Transverse colon (tissue), 4 donors: Measurements from ENCODE around the gene CORO2B. TPM values are rescaled to one million over a fixed set of nuclear protein-coding genes. Genes with fewer than 3 reads are reported as not detected.

Experiments used
- DNase-seq: peaks from one replicate; pipeline ENCODE4 v3.0.0-alpha.2; 2019
- H3K27ac ChIP-seq, 4 donors: fragments of 200-600 bp; sonication (generic); 2 replicates each; pipeline ENCODE4 v1.5.1; 2016 to 2018; ENCODE audit warnings: inconsistent platforms in 4 of 4
- H3K27me3 ChIP-seq: fragments of 200-600 bp; sonication (generic); 2 replicates; pipeline ENCODE4 v1.5.1; 2017; ENCODE audit warnings: inconsistent platforms
- H3K36me3 ChIP-seq, 4 donors: fragments of 200-600 bp; sonication (generic); 2 replicates each; pipeline ENCODE4 v1.5.1; 2017 to 2019; ENCODE audit warnings: inconsistent platforms in 4 of 4
- H3K4me1 ChIP-seq, 4 donors: fragments of 200-600 bp; sonication (generic); 2 replicates each; pipeline ENCODE4 v1.5.1; 2017 to 2020; ENCODE audit warnings: inconsistent platforms in 4 of 4
- H3K4me3 ChIP-seq, 4 donors: fragments of 200-600 bp; sonication (generic); 1 replicate in 1 of 4; 2 replicates in 3 of 4; pipeline versions ENCODE4 v1.5.1 to v1.6.1; 2017 to 2019; ENCODE audit warnings: inconsistent platforms in 4 of 4
- H3K9me3 ChIP-seq, 2 donors: fragments of 200-600 bp; sonication (generic); 2 replicates each; pipeline ENCODE4 v1.5.1; 2017 to 2019; ENCODE audit warnings: inconsistent platforms in 2 of 2
- CTCF ChIP-seq, 5 experiments: fragments of 200-600 bp in 3 of 5; fragments of 450-650 bp in 2 of 5; sonication (generic) in 3 of 5; IDR thresholded peaks; 1 replicate in 2 of 5; 2 replicates in 3 of 5; pipeline ENCODE4 v1.5.1; 2016 to 2017; ENCODE audit warnings: antibody characterized with exemption in 5 of 5, inconsistent platforms in 3 of 5, mild to moderate bottlenecking in 2 of 5, moderate library complexity in 1 of 5
- EP300 ChIP-seq: sonication (generic); formaldehyde crosslinking; IDR thresholded peaks from one replicate; pipeline ENCODE4 v1.6.1; 2017; ENCODE audit warnings: antibody characterized with exemption, low read depth
- POLR2A ChIP-seq: fragments of 450-650 bp; IDR thresholded peaks from one replicate; pipeline ENCODE4 v1.6.1; 2016; ENCODE audit warnings: antibody characterized with exemption, mild to moderate bottlenecking, moderate library complexity
- POLR2AphosphoS5 ChIP-seq, 3 donors: sonication (generic); formaldehyde crosslinking; IDR thresholded peaks; one replicate each; pipeline ENCODE4 v1.6.1; 2016; ENCODE audit warnings: antibody characterized with exemption in 3 of 3
- WGBS, 2 donors: methylation state at CpG; one replicate each; pipeline ENCODE4 v1.1.5; 2018; ENCODE audit warnings: low coverage in 1 of 2; 5-methylcytosine and 5-hydroxymethylcytosine counted together
- in situ Hi-C, 4 donors: fragments of 200-750 bp; cut with MboI; loops; one replicate each; pipeline versions ENCODE4 v1.15.0 to v1.15.1; 2017; ENCODE audit warnings: low sequenced_read_pairs in 3 of 4, low pct_ligation_motif_present in 1 of 4, low pct_unique_long_range_greater_than_20kb in 1 of 4
- intact Hi-C: fragments of 100-400 bp; cut with DNase I; formaldehyde crosslinking; loops from one replicate; pipeline ENCODE4 v1.15.1; 2023; ENCODE audit warnings: low total_unique reads
- total RNA-seq, 4 donors: library from RNA; depleted of rRNA; stranded (reverse); fragments of >200 nt; gene quantifications; one replicate each; pipeline ENCODE4 v1.1.0, GENCODE V29; 2016

CORO2B gene
- total RNA-seq, 4 donors from 2014 or later, result 0.40 to 2.2 (median 2.0) TPM

GRCh38 chr15:68734881-68735280 is 156.1 kb downstream of the CORO2B start:
- no peak overlapping the region for H3K27ac ChIP-seq

GRCh38 chr15:68735610-68736009 is 156.8 kb downstream of the CORO2B start:
- H3K4me3 ChIP-seq, result no peak overlapping the region
- H3K4me1 ChIP-seq, result peaks cover 0 to 13% (median 4%) of the 10 kb centered on the region in 4 donors
- intact Hi-C loops, result loop anchor here (10.0 kb wide), 1 partner anchor 139 kb away; no protein-coding TSS in a partner anchor
- no peaks in the 10 kb centered on the region for H3K36me3 ChIP-seq
- no peak for TF ChIP-seq POLR2AphosphoS5 (IDR thresholded peaks at IDR 0.05)
- no peak for TF ChIP-seq CTCF (IDR thresholded peaks at IDR 0.05)
- TF ChIP-seq POLR2A, result no peak
- no peak for TF ChIP-seq EP300
- no peak overlapping the region for H3K27ac ChIP-seq
- no peaks in the 10 kb centered on the region for H3K27me3 ChIP-seq
- no peak for DNase-seq
- in situ Hi-C loops, result loop anchor here in 2 of 4 donors (10.0 kb wide), 1 partner anchor 139 kb away; no protein-coding TSS in a partner anchor
- no peaks in the 10 kb centered on the region for H3K9me3 ChIP-seq

More at GRCh38 chr15:68734881-68735280, 156.1 kb downstream of the CORO2B start:
- no peak for TF ChIP-seq CTCF (IDR thresholded peaks at IDR 0.05)
- no peak for TF ChIP-seq POLR2AphosphoS5 (IDR thresholded peaks at IDR 0.05)
- TF ChIP-seq EP300, result no peak
- no peak for TF ChIP-seq POLR2A
- Histone ChIP-seq H3K4me1 (peaks cover 0 to 18% (median 7%) of the 10 kb centered on the region in 4 donors), H3K27me3 (no peaks in the 10 kb centered on the region), H3K4me3 (no peak overlapping the region), H3K36me3 (no peaks in the 10 kb centered on the region), H3K9me3 (no peaks in the 10 kb centered on the region)
- intact Hi-C loops, result loop anchor here (10.0 kb wide), 1 partner anchor 140 kb away; no protein-coding TSS in a partner anchor
- DNase-seq, result no peak
- in situ Hi-C loops, result loop anchor here in 3 of 4 donors (5.0 to 10.0 kb wide), 2 partner anchors 140 to 142 kb away; no protein-coding TSS in a partner anchor

GRCh38 chr15:68739390-68740080 is 160.7 kb downstream of the CORO2B start:
- 60 to 75% methylated on average over 2 to 6 of the region's 6 CpGs for whole genome bisulfite sequencing, 2 donors
- in situ Hi-C loops (loop anchor here in 2 of 4 donors (10.0 kb wide), 1 partner anchor 135 kb away; no protein-coding TSS in a partner anchor), intact Hi-C loops (loop anchor here (10.0 kb wide), 1 partner anchor 135 kb away; no protein-coding TSS in a partner anchor)
- no peak overlapping the region for H3K4me3 ChIP-seq
- TF ChIP-seq POLR2AphosphoS5 (IDR thresholded peaks at IDR 0.05), result no peak
- no peak for TF ChIP-seq CTCF (IDR thresholded peaks at IDR 0.05)
- no peak for TF ChIP-seq EP300
- TF ChIP-seq POLR2A, result no peak
- H3K27me3 ChIP-seq, result no peaks in the 10 kb centered on the region
- no peak overlapping the region for H3K27ac ChIP-seq
- H3K36me3 ChIP-seq, result no peaks in the 10 kb centered on the region
- H3K9me3 ChIP-seq, result no peaks in the 10 kb centered on the region
- DNase-seq, result no peak
- no peaks in the 10 kb centered on the region for H3K4me1 ChIP-seq

- Histone ChIP-seq H3K36me3 (no peaks in the 10 kb centered on the region), H3K27me3 (no peaks in the 10 kb centered on the region), H3K4me3 (no peak overlapping the region), H3K9me3 (no peaks in the 10 kb centered on the region), H3K27ac (no peak overlapping the region), H3K4me1 (no peaks in the 10 kb centered on the region)
- intact Hi-C loops (no loop called here), in situ Hi-C loops (no loop called here)
- no peak for TF ChIP-seq POLR2AphosphoS5 (IDR thresholded peaks at IDR 0.05)
- TF ChIP-seq EP300, result no peak
- no peak for TF ChIP-seq POLR2A
- TF ChIP-seq CTCF (IDR thresholded peaks at IDR 0.05), result no peak
- 87 to 91% methylated on average over 3 of the region's 3 CpGs for WGBS, 2 donors
- DNase-seq, result no peak
Measured at GRCh38 chr15:68743256-68743655, 164.5 kb downstream of the CORO2B start.
